GM18868 (cell line): ENCODE results near the gene MAS1.

Source experiments
- ATAC-seq: cut with Tn5 transposase; IDR thresholded peaks from one replicate; pipeline ENCODE4 v1.9.1; 2021; ENCODE audit warnings: mild to moderate bottlenecking, moderate library complexity; ENCODE audit not compliant: unreplicated experiment

The MAS1 gene

GRCh38 chr6:159879856-159880255, 10.9 kb upstream of the MAS1 start:
- ATAC-seq, result no peak

GRCh38 chr6:159880412-159880975, 10.3 kb upstream of the MAS1 start:
- ATAC-seq, result no peak

DNA sequence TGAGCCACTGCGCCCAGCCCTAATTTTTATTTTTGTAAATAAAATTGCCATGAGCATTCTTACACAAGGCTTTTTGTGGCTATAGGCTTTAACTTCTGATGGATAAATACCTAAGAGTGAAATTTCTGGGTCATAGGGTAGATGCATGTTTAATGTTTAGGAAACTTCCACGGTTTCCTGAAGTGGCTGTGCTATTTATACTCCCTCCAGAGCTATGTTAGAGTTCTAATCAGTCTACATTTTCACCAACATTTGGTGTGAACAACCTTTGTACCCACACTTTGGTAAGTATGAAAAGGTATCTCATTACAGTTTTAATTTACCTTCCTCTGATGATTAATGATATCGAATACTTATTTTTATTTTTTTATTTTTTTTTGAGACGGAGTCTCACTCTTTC, 6.1 kb upstream of the MAS1 start:
- ATAC-seq, result no peak

DNA sequence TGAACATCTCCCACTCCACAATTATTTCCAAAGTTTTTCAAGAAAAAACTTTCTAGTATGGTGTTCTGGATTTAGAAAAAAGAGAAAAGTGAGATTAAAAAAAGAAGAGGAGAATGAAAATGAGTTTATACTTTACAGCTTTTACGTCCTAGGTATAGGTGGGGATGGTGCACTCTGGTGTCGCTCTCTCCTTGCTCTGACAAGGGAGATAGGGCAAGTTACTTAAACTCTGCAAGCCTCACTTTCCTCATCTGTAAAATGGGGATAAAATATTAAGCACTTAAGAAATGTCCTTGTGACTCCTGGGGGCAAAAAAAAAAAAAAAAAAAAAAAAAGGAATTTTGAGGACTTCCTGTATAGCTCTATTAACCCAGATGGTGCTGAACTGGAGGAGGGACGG, 4.5 kb upstream of the MAS1 start:
- ATAC-seq, result no peak

GRCh38 chr6:159887146-159887545, 3.6 kb upstream of the MAS1 start:
- ATAC-seq, result no peak

DNA sequence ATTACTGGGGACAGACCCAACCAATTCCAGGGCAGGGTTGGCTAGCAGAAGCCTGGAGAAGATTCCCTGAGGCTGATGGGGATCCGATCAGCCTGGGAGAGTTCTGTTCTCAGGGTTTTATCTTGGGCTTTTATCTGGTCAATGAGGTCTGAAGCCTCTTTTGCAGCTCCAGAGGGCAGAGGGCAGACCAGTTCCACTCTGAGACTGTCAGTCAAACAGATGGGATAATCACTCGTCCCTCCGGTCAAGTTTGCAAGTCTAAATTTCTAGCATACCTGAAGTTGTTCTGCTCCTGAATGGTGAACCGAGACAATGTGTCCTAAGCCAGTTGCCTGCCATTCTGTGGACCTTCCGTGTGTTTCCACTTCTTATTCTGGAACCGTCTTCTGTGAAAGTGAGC, 3.0 kb upstream of the MAS1 start:
- ATAC-seq, result no peak

DNA sequence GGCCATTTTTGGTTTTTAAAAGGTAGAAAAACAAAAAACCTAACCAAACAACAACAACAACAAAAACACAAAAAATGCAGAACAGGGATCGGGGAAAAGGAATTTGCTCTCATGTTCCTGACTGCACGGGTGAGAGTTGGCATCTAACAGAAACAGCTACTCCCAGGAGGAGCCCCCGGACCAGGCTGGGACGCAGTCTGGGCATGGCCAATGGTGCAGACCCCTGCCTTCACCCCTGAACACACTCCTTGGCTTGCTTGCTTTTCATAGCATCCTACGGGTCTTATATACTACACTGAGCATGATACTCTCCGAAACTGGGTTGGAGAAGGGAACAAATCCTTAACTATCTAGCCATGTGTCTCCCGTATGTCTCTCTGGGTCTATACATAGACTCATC, 587 bp upstream of the MAS1 start:
- ATAC-seq, result no peak

DNA sequence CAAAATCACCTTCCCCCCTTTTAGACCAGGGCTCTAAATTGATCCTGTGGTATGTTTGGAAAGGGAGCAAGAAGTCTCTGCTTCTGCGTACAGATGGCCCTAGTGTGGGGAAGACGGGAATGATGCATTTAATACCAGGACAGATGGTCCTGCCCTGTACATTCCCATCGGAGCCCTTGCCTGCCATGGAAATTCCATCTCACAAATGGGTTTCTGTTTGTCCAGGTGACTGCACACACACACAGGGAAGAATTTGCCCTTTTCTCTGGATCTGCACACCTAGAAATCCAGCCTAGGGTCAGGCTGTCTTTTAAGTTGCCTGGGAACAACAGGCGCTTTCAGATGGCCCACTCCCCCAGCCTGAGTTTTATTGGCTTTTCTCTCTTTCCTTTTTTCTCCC, 1.3 kb downstream of the MAS1 start:
- ATAC-seq, result no peak

- ATAC-seq, result no peak
Observed at GRCh38 chr6:159893064-159893463, 2.3 kb downstream of the MAS1 start.

GRCh38 chr6:159894991-159895390, 4.2 kb downstream of the MAS1 start:
- no peak for ATAC-seq

DNA sequence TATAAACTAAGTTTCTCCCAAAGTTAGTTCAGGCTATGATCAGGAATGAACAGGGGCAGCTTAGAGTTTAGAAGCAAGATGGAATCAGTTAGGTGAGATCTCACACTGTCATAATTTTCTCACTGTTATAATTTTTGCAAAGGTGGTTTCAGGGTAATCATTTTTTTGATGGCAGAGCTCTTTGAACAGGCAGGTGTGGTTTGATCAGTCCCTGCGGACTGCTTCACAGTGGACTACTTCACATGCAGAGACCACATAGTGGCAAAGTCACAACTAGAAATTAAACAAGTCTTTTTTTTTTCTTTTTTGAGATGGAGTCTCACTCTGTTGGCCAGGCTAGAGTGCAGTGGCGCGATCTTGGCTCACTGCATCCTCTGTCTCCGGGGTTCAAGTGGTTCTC, 6.8 kb downstream of the MAS1 start:
- no peak for ATAC-seq

DNA sequence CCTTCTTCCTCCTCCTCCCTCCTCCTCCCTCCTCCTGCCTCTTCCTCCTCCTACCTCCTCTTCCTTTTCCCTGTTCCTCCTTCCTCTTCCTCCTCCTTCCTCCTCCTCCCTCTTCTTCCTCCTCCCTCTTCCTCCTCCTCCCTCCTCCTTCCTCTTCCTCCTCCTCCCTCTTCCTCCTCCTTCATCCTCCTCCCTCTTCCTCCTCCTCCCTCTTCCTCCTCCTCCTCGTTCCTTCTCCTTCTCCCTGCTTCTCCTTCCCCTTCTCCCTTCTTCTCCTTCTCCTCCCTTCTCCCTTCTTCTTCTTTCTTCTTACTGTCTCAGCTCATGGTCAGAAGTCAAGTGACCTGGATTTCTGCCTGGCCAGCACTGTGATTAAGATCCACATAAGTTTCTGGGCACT, 7.7 kb downstream of the MAS1 start:
- no peak for ATAC-seq

DNA sequence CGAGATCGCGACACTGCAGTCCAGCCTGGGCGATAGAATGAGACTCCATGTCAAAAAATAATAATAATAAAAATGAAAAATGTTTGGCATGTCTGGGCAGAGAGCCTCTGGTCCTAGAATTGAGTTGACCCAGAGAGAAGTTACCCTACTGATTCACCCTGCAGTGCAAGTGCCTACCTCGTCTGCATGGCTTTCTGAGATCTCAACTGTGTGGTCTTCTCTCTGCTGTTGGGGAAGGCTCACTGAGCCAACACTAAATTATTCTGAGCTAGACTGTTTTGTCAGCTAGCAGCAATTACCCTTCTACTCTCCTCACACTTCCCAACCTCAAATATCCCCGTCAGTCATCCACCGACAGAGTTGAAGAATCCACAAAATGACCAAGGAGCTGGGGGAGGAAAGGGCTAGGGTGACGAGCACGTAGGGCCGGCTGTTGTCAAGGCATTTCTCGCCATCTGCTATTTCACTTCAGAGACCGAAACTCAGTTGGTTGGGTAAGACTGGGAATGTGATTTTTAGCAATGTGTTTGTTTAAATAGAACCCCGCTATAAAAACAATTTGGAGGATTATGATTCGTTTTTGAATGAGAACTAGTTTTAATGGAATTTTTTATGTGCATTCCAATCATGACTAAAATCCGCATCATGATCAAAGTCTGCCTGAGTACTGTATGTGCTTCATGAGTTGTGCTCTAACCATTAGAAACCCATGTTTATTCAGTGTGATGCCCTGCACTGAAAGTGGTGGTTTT, 9.4 kb downstream of the MAS1 start:
- ATAC-seq, result no peak

- no peak for ATAC-seq
Observed at GRCh38 chr6:159902620-159903019, 11.8 kb downstream of the MAS1 start.

- peak; percentile 81 for ATAC-seq
Observed at GRCh38 chr6:159904497-159904911, 13.7 kb downstream of the MAS1 start.

- ATAC-seq, result no peak
Observed at GRCh38 chr6:159906400-159906799, 15.6 kb downstream of the MAS1 start.

DNA sequence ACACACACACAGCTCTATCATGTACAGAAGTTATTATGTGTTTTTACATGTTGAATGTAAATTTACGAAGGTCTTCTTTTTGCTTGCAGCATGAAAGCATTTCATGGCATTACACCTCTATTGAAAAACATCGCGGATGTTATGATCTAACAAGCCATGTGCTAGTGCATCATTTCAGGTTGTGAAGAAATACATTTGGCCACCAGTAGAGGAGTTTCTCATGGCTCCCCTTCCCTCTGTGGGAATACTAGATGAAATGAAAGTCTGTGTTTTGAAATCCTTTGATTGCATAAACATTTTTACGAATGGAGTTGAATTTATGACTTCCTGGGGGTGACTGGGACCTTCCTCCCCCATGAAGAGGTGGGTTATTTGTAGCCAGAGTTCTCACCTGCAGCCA, 17.7 kb downstream of the MAS1 start:
- no peak for ATAC-seq

- ATAC-seq, result no peak
Observed at GRCh38 chr6:159908979-159909378, 18.2 kb downstream of the MAS1 start.

GRCh38 chr6:159910342-159910741, 19.6 kb downstream of the MAS1 start:
- no peak for ATAC-seq

DNA sequence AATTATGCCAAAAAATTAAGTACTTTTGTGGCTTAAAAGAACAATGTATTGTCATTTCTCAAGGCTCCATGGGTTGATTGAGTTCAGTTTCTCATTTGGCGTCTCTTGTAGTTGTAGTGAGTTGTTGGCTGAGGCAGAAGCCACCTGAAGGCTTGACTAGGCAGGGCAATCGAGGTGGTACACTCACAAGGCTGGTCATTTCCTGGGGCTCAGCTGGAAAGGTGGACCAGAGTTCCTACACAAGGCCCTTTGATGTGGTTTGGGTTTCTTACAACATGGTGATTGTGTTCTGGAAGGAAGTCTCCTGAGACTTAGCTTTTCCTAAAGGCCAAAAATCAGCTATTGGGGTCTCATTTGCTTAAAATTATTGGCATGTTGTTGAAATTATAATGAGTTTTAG, 22.6 kb downstream of the MAS1 start:
- no peak for ATAC-seq

GRCh38 chr6:159913862-159914564, 23.2 kb downstream of the MAS1 start:
- ATAC-seq, result peak; percentile 73

DNA sequence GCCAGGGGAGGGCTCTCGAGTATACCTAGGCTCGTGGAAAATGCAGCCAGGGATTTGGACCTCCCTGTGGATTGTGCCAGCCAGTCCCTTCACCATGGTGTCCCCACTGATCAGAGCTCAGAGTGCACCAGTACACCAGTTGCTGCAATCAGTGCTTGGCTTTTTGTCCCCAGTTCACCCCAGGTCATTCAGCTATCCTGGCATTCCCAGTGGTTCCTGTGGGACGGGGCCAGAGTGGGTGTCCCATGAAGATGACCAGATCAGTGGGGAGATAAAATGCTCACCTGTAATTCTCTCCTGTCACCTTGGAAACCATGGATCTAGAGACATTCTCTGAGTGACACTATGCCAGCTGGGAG, 23.8 kb downstream of the MAS1 start:
- no peak for ATAC-seq
